OCI-LY7 (cell line): ENCODE results near the gene ZNF74. TPM values are rescaled to one million over a fixed set of nuclear protein-coding genes. Genes with fewer than 3 reads are reported as not detected.
"Not testable (repeated sequence)": the region's sequence is repeated elsewhere in the genome, so short reads cannot be mapped to it uniquely, and the experiment has no call there.

Experiments
- BruUV-seq: library from RNA; stranded (reverse); fragments of 400-500 nt; replicated peaks from 2 replicates; lab custom pipeline; 2021; lab: Mats Ljungman, UMichigan
- CTCF ChIA-PET: fragments of 300-600 bp; sonication (Branson Sonifier 250); formaldehyde crosslinking; loops from one replicate; lab custom pipeline; 2022; ENCODE audit warnings: antibody characterized with exemption; ENCODE audit not compliant: unreplicated experiment; lab: Charles Lee
- POLR2A ChIA-PET: fragments of 300-600 bp; sonication (Branson Sonifier 250); formaldehyde crosslinking; loops from one replicate; lab custom pipeline; 2022; ENCODE audit warnings: antibody characterized with exemption; lab: Charles Lee
- DNase-seq: peaks from one replicate; pipeline ENCODE4 v3.0.0-alpha.2; 2015; ENCODE audit warnings: low spot score
- H2AFZ ChIP-seq: fragments of 200-600 bp; sonication (generic), shearing (Covaris generic); 2 replicates; pipeline ENCODE4 v1.6.1; 2014; ENCODE audit warnings: mild to moderate bottlenecking, antibody characterized with exemption, low read length, moderate library complexity
- H3K27ac ChIP-seq: fragments of 200-600 bp; sonication (generic); 2 replicates; pipeline ENCODE4 v1.5.1; 2014; ENCODE audit warnings: mixed run types, low read depth, mild to moderate bottlenecking, moderate library complexity, low read length, inconsistent platforms; ENCODE audit not compliant: poor library complexity, severe bottlenecking
- H3K36me3 ChIP-seq: fragments of 200-600 bp; sonication (generic); 2 replicates; pipeline ENCODE4 v1.6.1; 2014; ENCODE audit warnings: mild to moderate bottlenecking, antibody characterized with exemption, low read length, moderate library complexity, mixed read lengths; ENCODE audit not compliant: insufficient read depth
- H3K4me1 ChIP-seq: fragments of 200-600 bp; sonication (generic); 2 replicates; pipeline ENCODE4 v1.5.1; 2014; ENCODE audit warnings: mild to moderate bottlenecking, low read length; ENCODE audit not compliant: insufficient read depth, poor library complexity, severe bottlenecking
- H3K4me2 ChIP-seq: fragments of 200-600 bp; sonication (generic); 2 replicates; pipeline ENCODE4 v1.6.1; 2014; ENCODE audit warnings: mild to moderate bottlenecking, low read length
- H3K4me3 ChIP-seq: fragments of 200-600 bp; sonication (generic); 2 replicates; pipeline ENCODE4 v1.5.1; 2014; ENCODE audit warnings: mild to moderate bottlenecking, low read depth, low read length; ENCODE audit not compliant: poor library complexity, severe bottlenecking
- H3K79me2 ChIP-seq: fragments of 200-600 bp; sonication (generic); 2 replicates; pipeline ENCODE4 v1.6.1; 2016; ENCODE audit warnings: low read depth, mild to moderate bottlenecking, low read length, moderate library complexity, mixed read lengths; ENCODE audit not compliant: insufficient read depth
- H3K9me2 ChIP-seq: fragments of 200-600 bp; sonication (generic); 2 replicates; pipeline ENCODE4 v1.6.1; 2016; ENCODE audit warnings: mild to moderate bottlenecking, low read length, mixed read lengths; ENCODE audit not compliant: insufficient read depth
- H3K9me3 ChIP-seq: fragments of 200-600 bp; sonication (generic); 2 replicates; pipeline ENCODE4 v1.6.1; 2014; ENCODE audit warnings: mild to moderate bottlenecking, mixed run types, low read length, mixed read lengths
- H4K20me1 ChIP-seq: fragments of 200-600 bp; sonication (generic); 2 replicates; pipeline ENCODE4 v1.6.1; 2014; ENCODE audit warnings: mild to moderate bottlenecking, antibody characterized with exemption, low read length, moderate library complexity, mixed read lengths; ENCODE audit not compliant: insufficient read depth
- CTCF ChIP-seq: fragments of 200-600 bp; sonication (generic); conservative IDR thresholded peaks from 2 replicates; pipeline ENCODE4 v1.5.1; 2014; ENCODE audit warnings: mild to moderate bottlenecking, antibody characterized with exemption, low read length, moderate library complexity, mixed read lengths
- EZH2phosphoT487 ChIP-seq: fragments of 200-600 bp; sonication (generic); IDR thresholded peaks from 2 replicates; pipeline ENCODE4 v1.6.1; 2018; ENCODE audit warnings: low read depth, borderline replicate concordance, mild to moderate bottlenecking, mixed run types, antibody characterized with exemption, low read length, moderate library complexity, mixed read lengths
- intact Hi-C: fragments of 100-400 bp; cut with micrococcal nuclease; formaldehyde crosslinking; loops from one replicate; pipeline ENCODE4 v1.10.0; 2022; ENCODE audit not compliant: unreplicated experiment
- total RNA-seq, 2 experiments: library from RNA; depleted of rRNA in 1 of 2; stranded (reverse); fragments of >200 nt in 1 of 2; shearing (Covaris generic) in 1 of 2; gene quantifications; 2 replicates each; pipeline ENCODE4 v1.2.3, GENCODE V29; 2014 to 2022

The ZNF74 gene
- total RNA-seq, 2 experiments from 2014 or later: not detected

GRCh38 chr22:20376983-20377382, 17.0 kb upstream of the ZNF74 start:
- H3K79me2 ChIP-seq, CTCF ChIA-PET, BruUV-seq, H3K27ac ChIP-seq, H3K9me3 ChIP-seq, POLR2A ChIA-PET, H4K20me1 ChIP-seq, H3K4me3 ChIP-seq, H3K4me1 ChIP-seq, H3K4me2 ChIP-seq, H3K36me3 ChIP-seq, H2AFZ ChIP-seq, DNase-seq, H3K9me2 ChIP-seq, intact Hi-C loops: not testable (repeated sequence)

- Histone ChIP-seq H3K27ac (no peak overlapping the region), H3K36me3 (no peaks in the 10 kb centered on the region), H3K4me2 (no peak overlapping the region), H3K9me3 (no peaks in the 10 kb centered on the region), H3K4me1 (no peaks in the 10 kb centered on the region), H3K9me2 (no peaks in the 10 kb centered on the region), H4K20me1 (no peaks in the 10 kb centered on the region), H3K79me2 (no peaks in the 10 kb centered on the region), H2AFZ (no peak overlapping the region), H3K4me3 (no peak overlapping the region)
- ChIA-PET POLR2A (no interaction called here), CTCF (no interaction called here)
- TF ChIP-seq EZH2phosphoT487 (no peak), CTCF (no peak)
- intact Hi-C loops: no loop called here
- no peak for DNase-seq
- BruUV-seq: no TSS peak
These were observed 15.8 kb upstream of the ZNF74 start for GRCh38 chr22:20378110-20378509.

- H3K4me2 ChIP-seq, H3K9me2 ChIP-seq, BruUV-seq, H3K4me1 ChIP-seq, intact Hi-C loops, H2AFZ ChIP-seq, H3K27ac ChIP-seq, H3K36me3 ChIP-seq, H3K4me3 ChIP-seq, H3K79me2 ChIP-seq, H4K20me1 ChIP-seq, POLR2A ChIA-PET, DNase-seq, H3K9me3 ChIP-seq, CTCF ChIA-PET: not testable (repeated sequence)
These were observed 15.3 kb upstream of the ZNF74 start for GRCh38 chr22:20378684-20379083.

- DNase-seq: no peak
- Histone ChIP-seq H3K79me2 (no peaks in the 10 kb centered on the region), H3K36me3 (no peaks in the 10 kb centered on the region), H3K9me2 (no peaks in the 10 kb centered on the region), H2AFZ (no peak overlapping the region), H3K4me3 (no peak overlapping the region), H3K27ac (no peak overlapping the region), H3K9me3 (no peaks in the 10 kb centered on the region), H3K4me2 (no peak overlapping the region), H4K20me1 (no peaks in the 10 kb centered on the region), H3K4me1 (no peaks in the 10 kb centered on the region)
- POLR2A ChIA-PET: no interaction called here
- CTCF ChIA-PET: interaction anchor here (0.6 kb wide), 1 partner anchor 270 kb away, joined by 9 read pairs; no protein-coding TSS in a partner anchor
- TF ChIP-seq CTCF (no peak), EZH2phosphoT487 (no peak)
- BruUV-seq: no TSS peak
- intact Hi-C loops: no loop called here
These were observed 13.5 kb upstream of the ZNF74 start for GRCh38 chr22:20380486-20380885.
